ENCODE results near the gene PIK3C2G.

The PIK3C2G gene

DNA sequence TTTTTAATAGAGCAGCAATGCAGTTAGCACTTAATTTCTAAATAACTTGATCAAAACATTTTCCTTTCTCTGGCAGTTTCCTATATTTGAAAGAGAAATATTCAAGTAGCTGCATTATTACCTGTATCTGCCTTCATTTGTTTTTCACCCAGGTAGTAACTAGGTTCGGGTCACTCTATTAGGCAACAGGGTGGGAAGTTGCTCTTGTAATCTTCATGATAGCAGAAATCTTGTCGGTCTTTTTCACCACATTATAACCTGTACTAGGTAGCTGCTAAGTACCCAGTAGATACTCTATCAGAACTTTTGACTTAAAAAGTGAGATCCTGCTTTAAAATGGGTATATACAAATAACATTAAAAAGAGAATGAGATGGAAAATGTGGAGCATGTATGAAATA is 2.4 kb upstream of the PIK3C2G start:
- H3K27ac ChIP-seq (replicated peaks): no peak overlapping the region
- no peak for DNase-seq (ENCODE audit: low read depth in 1 of 2, low spot score in 1 of 2)
- TF ChIP-seq POLR2AphosphoS5 (IDR thresholded peaks at IDR 0.05; ENCODE audit: low read depth) (no peak), GABPA (IDR thresholded peaks at IDR 0.05; ENCODE audit: low read depth) (no peak), SPI1 (IDR thresholded peaks at IDR 0.05; ENCODE audit: borderline replicate concordance, low read depth) (no peak)
- TF ChIP-seq, protein P1, sequence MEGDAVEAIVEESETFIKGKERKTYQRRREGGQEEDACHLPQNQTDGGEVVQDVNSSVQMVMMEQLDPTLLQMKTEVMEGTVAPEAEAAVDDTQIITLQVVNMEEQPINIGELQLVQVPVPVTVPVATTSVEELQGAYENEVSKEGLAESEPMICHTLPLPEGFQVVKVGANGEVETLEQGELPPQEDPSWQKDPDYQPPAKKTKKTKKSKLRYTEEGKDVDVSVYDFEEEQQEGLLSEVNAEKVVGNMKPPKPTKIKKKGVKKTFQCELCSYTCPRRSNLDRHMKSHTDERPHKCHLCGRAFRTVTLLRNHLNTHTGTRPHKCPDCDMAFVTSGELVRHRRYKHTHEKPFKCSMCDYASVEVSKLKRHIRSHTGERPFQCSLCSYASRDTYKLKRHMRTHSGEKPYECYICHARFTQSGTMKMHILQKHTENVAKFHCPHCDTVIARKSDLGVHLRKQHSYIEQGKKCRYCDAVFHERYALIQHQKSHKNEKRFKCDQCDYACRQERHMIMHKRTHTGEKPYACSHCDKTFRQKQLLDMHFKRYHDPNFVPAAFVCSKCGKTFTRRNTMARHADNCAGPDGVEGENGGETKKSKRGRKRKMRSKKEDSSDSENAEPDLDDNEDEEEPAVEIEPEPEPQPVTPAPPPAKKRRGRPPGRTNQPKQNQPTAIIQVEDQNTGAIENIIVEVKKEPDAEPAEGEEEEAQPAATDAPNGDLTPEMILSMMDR (IDR thresholded peaks at IDR 0.05; ENCODE audit: insufficient read depth, low read length): no peak
- TF ChIP-seq, protein P2, sequence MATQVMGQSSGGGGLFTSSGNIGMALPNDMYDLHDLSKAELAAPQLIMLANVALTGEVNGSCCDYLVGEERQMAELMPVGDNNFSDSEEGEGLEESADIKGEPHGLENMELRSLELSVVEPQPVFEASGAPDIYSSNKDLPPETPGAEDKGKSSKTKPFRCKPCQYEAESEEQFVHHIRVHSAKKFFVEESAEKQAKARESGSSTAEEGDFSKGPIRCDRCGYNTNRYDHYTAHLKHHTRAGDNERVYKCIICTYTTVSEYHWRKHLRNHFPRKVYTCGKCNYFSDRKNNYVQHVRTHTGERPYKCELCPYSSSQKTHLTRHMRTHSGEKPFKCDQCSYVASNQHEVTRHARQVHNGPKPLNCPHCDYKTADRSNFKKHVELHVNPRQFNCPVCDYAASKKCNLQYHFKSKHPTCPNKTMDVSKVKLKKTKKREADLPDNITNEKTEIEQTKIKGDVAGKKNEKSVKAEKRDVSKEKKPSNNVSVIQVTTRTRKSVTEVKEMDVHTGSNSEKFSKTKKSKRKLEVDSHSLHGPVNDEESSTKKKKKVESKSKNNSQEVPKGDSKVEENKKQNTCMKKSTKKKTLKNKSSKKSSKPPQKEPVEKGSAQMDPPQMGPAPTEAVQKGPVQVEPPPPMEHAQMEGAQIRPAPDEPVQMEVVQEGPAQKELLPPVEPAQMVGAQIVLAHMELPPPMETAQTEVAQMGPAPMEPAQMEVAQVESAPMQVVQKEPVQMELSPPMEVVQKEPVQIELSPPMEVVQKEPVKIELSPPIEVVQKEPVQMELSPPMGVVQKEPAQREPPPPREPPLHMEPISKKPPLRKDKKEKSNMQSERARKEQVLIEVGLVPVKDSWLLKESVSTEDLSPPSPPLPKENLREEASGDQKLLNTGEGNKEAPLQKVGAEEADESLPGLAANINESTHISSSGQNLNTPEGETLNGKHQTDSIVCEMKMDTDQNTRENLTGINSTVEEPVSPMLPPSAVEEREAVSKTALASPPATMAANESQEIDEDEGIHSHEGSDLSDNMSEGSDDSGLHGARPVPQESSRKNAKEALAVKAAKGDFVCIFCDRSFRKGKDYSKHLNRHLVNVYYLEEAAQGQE (IDR thresholded peaks at IDR 0.05; ENCODE audit: insufficient replicate concordance, low read depth): no peak
- H3K27me3 ChIP-seq (ENCODE audit: insufficient read depth, poor library complexity, severe bottlenecking): no peaks in the 10 kb centered on the region
- H3K4me3 ChIP-seq (replicated peaks; ENCODE audit: insufficient read depth, low read length): no peak overlapping the region

DNA sequence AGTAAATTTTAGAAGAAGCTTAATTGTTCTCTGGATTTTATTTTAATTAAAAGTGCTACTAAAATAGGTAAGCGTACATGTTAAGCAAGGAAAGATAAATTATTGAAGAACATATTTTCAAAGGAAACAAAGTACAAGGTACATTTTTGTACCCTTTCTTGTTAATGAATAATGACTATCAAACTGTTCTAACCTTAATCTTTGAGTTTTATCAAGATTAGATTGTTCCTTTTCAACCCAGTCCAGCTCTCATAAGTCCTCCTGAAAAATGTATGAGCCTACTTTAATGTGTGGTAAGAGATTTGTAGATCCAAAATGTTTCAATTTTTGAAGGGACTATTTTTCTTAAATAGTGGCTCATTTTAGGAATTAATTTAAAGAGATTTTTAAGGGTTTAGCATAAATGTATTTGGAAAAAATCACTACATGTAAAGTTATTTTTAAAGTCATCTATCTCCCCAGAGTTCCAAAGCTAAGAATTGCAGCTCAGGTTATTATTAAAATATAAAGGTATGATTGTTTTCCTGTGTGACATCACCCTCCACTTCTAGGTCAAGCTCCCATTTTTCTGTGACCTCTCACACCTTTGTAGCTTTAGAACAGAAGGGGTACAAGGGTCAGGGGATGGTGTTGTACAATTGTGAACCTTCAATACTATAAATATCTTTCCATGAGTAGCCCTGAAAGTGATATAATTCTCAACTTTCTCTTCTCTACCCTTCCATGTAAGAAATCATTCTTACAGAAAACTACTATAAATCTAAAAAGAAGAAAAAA is 1.2 kb upstream of the PIK3C2G start:
- DNase-seq (ENCODE audit: low read depth in 1 of 2, low spot score in 1 of 2): no peak
- Histone ChIP-seq H3K4me3 (replicated peaks; ENCODE audit: insufficient read depth, low read length) (no peak overlapping the region), H3K27me3 (ENCODE audit: insufficient read depth, poor library complexity, severe bottlenecking) (no peaks in the 10 kb centered on the region), H3K27ac (replicated peaks) (no peak overlapping the region)
- TF ChIP-seq, protein P2 (IDR thresholded peaks at IDR 0.05; ENCODE audit: insufficient replicate concordance, low read depth): no peak
- TF ChIP-seq, protein P1 (IDR thresholded peaks at IDR 0.05; ENCODE audit: insufficient read depth, low read length): no peak
- TF ChIP-seq SPI1 (IDR thresholded peaks at IDR 0.05; ENCODE audit: borderline replicate concordance, low read depth) (no peak), POLR2AphosphoS5 (IDR thresholded peaks at IDR 0.05; ENCODE audit: low read depth) (no peak), GABPA (IDR thresholded peaks at IDR 0.05; ENCODE audit: low read depth) (no peak)

DNA sequence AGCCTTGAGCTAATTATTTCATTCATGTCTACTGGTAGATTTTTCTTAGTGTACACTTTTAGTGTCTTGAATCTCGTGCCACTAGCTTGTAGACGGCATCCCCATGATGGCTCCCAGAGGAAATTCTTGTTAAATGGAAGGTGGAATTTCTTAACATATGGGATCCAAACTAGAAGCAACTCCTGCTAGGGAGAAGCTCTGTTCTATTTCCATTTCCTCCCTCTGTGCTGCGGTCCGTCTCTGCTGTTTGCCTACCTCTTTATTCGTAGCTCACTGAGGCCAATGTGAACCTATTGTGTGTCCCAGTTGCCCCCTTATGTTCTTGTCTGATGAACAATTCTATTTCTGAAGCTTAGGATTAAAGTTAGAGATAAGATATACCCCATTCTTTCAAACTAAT is 588 bp downstream of the PIK3C2G start:
- Histone ChIP-seq H3K27me3 (ENCODE audit: insufficient read depth, poor library complexity, severe bottlenecking) (no peaks in the 10 kb centered on the region), H3K27ac (replicated peaks) (no peak overlapping the region), H3K4me3 (replicated peaks; ENCODE audit: insufficient read depth, low read length) (no peak overlapping the region)
- TF ChIP-seq POLR2AphosphoS5 (IDR thresholded peaks at IDR 0.05; ENCODE audit: low read depth) (no peak), GABPA (IDR thresholded peaks at IDR 0.05; ENCODE audit: low read depth) (no peak)
- TF ChIP-seq, protein P2 (IDR thresholded peaks at IDR 0.05; ENCODE audit: insufficient replicate concordance, low read depth): no peak
- TF ChIP-seq, protein P1 (IDR thresholded peaks at IDR 0.05; ENCODE audit: insufficient read depth, low read length): no peak
- no peak for DNase-seq (ENCODE audit: low read depth in 1 of 2, low spot score in 1 of 2)

Measured in HL-60 (cell line).